A673 (cell line): ENCODE data around the gene WIPF2.

Source experiments
- CTCF ChIP-seq: fragments of 300-800, 200-600 bp; sonication (generic); conservative IDR thresholded peaks from 2 replicates; pipeline ENCODE4 v1.5.1; 2017; ENCODE audit warnings: low read depth, mild to moderate bottlenecking, antibody characterized with exemption, low read length, moderate library complexity, mixed read lengths
- EZH2 ChIP-seq: fragments of 200-600 bp; sonication (generic); IDR thresholded peaks from 2 replicates; pipeline ENCODE4 v1.6.1; 2017; ENCODE audit warnings: borderline replicate concordance, low read depth, mild to moderate bottlenecking, mixed read lengths, antibody characterized with exemption, low read length; ENCODE audit not compliant: poor library complexity, severe bottlenecking

- TF ChIP-seq CTCF = no peak
- TF ChIP-seq EZH2 = no peak
Measured at GRCh38 chr17:40177275-40177874, 41.7 kb upstream of the WIPF2 start, which contains the start of gene RAPGEFL1.
